ENCODE data around the gene DSPP. TPM values are rescaled to one million over a fixed set of nuclear protein-coding genes. Genes with fewer than 3 reads are reported as not detected.
"Not testable (repeated sequence)": the region's sequence is repeated elsewhere in the genome, so short reads cannot be mapped to it uniquely, and the experiment has no call there.

The DSPP gene
- total RNA-seq, 1 donor = not detected

GRCh38 chr4:87570290-87570805, 38.0 kb upstream of the DSPP start:
- no peak for DNase-seq (ENCODE audit: low read depth)
- TF ChIP-seq CTCF (IDR thresholded peaks at IDR 0.05; ENCODE audit: insufficient read depth, low read length) = no peak
- H3K4me3 ChIP-seq (ENCODE audit: low read depth, low read length) = no peak overlapping the region

DNA sequence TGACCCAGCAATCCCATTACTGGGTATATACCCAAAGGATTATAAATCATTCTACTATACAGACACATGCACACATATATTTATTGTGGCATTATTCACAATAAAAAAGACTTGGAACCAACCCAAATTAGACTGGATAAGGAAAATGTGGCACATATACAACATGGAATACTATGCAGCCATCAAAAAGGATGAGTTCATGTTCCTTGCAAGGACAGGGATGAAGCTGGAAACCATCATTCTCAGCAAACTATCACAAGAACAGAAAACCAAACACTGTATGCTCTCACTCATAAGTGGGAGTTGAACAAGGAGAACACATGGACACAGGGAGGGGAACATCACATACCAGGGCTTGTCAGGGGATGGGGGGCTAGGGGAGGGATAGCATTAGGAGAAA, 34.0 kb upstream of the DSPP start:
- not testable (repeated sequence) for DNase-seq (ENCODE audit: low read depth); H3K4me3 ChIP-seq (ENCODE audit: low read depth, low read length)

DNA sequence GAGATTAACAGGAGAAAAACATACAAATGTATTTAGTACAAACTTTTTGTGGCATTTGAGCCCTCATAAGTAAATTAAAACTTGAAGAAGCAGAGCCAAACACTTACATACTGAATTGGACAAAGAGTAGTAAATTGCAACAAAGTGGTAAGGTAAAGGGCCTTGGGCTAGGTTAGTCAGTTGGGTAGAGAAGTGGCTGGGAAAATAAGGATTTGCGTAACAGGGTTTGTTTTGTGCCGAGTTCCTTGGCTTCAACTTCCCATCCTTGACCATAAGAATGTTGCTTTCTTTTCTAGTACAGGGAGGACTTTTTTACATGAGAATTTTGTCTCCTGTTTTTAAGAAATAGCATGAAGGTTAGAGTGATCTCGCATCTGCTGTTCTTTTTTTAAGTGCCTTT, 33.3 kb upstream of the DSPP start:
- TF ChIP-seq CTCF (IDR thresholded peaks at IDR 0.05; ENCODE audit: insufficient read depth, low read length) = no peak
- no peak overlapping the region for H3K4me3 ChIP-seq (ENCODE audit: low read depth, low read length)
- peak; percentile 10 for DNase-seq (ENCODE audit: low read depth)

DNA sequence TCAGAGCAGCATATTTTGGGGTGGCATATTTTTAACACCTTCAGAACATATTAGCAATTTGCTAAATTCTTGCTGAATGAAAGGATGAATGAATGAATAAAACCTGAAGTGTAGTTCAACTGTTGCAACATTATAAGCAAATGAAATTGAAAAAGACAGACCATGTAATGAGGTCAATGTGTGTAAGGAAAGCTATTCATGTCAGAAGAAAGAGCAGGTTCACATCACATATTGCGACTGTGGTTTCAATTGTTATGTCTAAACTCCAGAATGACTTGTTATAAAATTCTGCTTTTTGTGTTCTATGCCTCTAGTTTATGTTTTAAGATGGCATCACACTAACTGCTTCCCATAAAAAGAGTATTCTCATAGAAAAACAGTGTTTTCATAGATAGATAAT, 32.9 kb upstream of the DSPP start:
- no peak for DNase-seq (ENCODE audit: low read depth)
- no peak for TF ChIP-seq CTCF (IDR thresholded peaks at IDR 0.05; ENCODE audit: insufficient read depth, low read length)

GRCh38 chr4:87575983-87576382, 32.3 kb upstream of the DSPP start:
- no peak for DNase-seq (ENCODE audit: low read depth)
- TF ChIP-seq CTCF (IDR thresholded peaks at IDR 0.05; ENCODE audit: insufficient read depth, low read length) = no peak
- H3K4me3 ChIP-seq (ENCODE audit: low read depth, low read length) = no peak overlapping the region

More for the DNA sequence above, 32.9 kb upstream of the DSPP start:
- H3K4me3 ChIP-seq (ENCODE audit: low read depth, low read length) = no peak overlapping the region

- no peak for DNase-seq (ENCODE audit: low read depth)
- no peak overlapping the region for H3K4me3 ChIP-seq (ENCODE audit: low read depth, low read length)
- TF ChIP-seq CTCF (IDR thresholded peaks at IDR 0.05; ENCODE audit: insufficient read depth, low read length) = no peak
Measured at GRCh38 chr4:87579478-87579877, 28.9 kb upstream of the DSPP start.

DNA sequence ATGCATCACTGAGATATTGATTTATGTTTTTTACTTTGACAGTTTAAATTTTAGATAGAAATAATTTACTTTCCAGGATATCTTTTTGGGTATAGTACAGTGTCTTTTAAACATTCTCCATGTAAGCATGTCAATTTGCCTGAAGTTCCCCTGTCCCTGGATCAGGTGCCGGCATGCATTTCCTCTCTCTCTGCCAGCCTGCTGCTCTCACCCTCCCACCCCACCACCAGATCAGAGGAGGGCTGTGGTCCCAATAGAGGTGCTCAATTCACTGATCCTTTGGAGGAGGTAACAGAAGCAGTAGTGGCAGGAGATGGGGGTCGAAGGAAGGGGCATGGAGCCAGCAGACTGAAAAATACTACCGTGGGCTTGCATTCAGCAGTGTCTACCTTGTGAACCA, 28.3 kb upstream of the DSPP start:
- no peak for TF ChIP-seq CTCF (IDR thresholded peaks at IDR 0.05; ENCODE audit: insufficient read depth, low read length)
- no peak overlapping the region for H3K4me3 ChIP-seq (ENCODE audit: low read depth, low read length)
- DNase-seq (ENCODE audit: low read depth) = no peak

All from fibroblast of the aortic adventitia (primary cell).